GM18499 (cell line): ENCODE results near the gene CCDC8.
"Not testable (repeated sequence)": the region's sequence is repeated elsewhere in the genome, so short reads cannot be mapped to it uniquely, and the experiment has no call there.

ENCODE experiments used
- ATAC-seq: cut with Tn5 transposase; IDR thresholded peaks from one replicate; pipeline ENCODE4 v1.9.1; 2021; ENCODE audit warnings: moderate number of reproducible peaks; ENCODE audit not compliant: insufficient read depth, unreplicated experiment

Gene CCDC8

GRCh38 chr19:46413262-46414031 lies at the start of gene CCDC8:
CCDC8 (minus strand) TSS chr19:46413564; CDS start chr19:46412810, 754 bp downstream.
- ATAC-seq: no peak

- ATAC-seq: no peak
Measured at GRCh38 chr19:46461537-46461936, 48.2 kb upstream of the CCDC8 start.

- ATAC-seq: no peak
Measured at GRCh38 chr19:46460981-46461380, 47.6 kb upstream of the CCDC8 start.

- ATAC-seq: no peak
Measured at GRCh38 chr19:46460055-46460454, 46.7 kb upstream of the CCDC8 start.

- no peak for ATAC-seq
Measured at GRCh38 chr19:46456930-46457329, 43.6 kb upstream of the CCDC8 start.

- no peak for ATAC-seq
Measured at GRCh38 chr19:46454244-46454643, 40.9 kb upstream of the CCDC8 start.

GRCh38 chr19:46453661-46454060 lies 40.3 kb upstream of the CCDC8 start:
- no peak for ATAC-seq

- no peak for ATAC-seq
Measured at GRCh38 chr19:46452186-46452585, 38.8 kb upstream of the CCDC8 start.

GRCh38 chr19:46451352-46451751 lies 38.0 kb upstream of the CCDC8 start:
- ATAC-seq: no peak

- no peak for ATAC-seq
Measured at GRCh38 chr19:46450737-46451136, 37.4 kb upstream of the CCDC8 start.

GRCh38 chr19:46449228-46449627 lies 35.9 kb upstream of the CCDC8 start:
- no peak for ATAC-seq

GRCh38 chr19:46448601-46449000 lies 35.2 kb upstream of the CCDC8 start:
- ATAC-seq: no peak

- no peak for ATAC-seq
Measured at GRCh38 chr19:46447824-46448223, 34.5 kb upstream of the CCDC8 start.

GRCh38 chr19:46447006-46447405 lies 33.6 kb upstream of the CCDC8 start:
- ATAC-seq: no peak

GRCh38 chr19:46446021-46446420 lies 32.7 kb upstream of the CCDC8 start:
- no peak for ATAC-seq

GRCh38 chr19:46442808-46443450 lies 29.6 kb upstream of the CCDC8 start:
- no peak for ATAC-seq

GRCh38 chr19:46441866-46442265 lies 28.5 kb upstream of the CCDC8 start:
- ATAC-seq: no peak

- not testable (repeated sequence) for ATAC-seq
Measured at GRCh38 chr19:46435689-46436088, 22.3 kb upstream of the CCDC8 start.

GRCh38 chr19:46435009-46435408 lies 21.6 kb upstream of the CCDC8 start:
- ATAC-seq: no peak

- ATAC-seq: not testable (repeated sequence)
Measured at GRCh38 chr19:46433470-46433869, 20.1 kb upstream of the CCDC8 start.

- ATAC-seq: no peak
Measured at GRCh38 chr19:46431824-46432223, 18.5 kb upstream of the CCDC8 start.

GRCh38 chr19:46429999-46430398 lies 16.6 kb upstream of the CCDC8 start:
- ATAC-seq: no peak
